Loucy (cell line): ENCODE data around the gene MTA1.
A peak's percentile ranks its signal among the peaks of the same experiment; 100 is the strongest.

Experiments
- H2AFZ ChIP-seq: fragments of 200-600 bp; sonication (generic); 2 replicates; pipeline ENCODE4 v1.6.0; 2016; ENCODE audit warnings: antibody characterized with exemption, mild to moderate bottlenecking, low read length, moderate library complexity
- H3F3A ChIP-seq: fragments of 200-600 bp; 2 replicates; pipeline ENCODE4 v1.6.0; 2016; ENCODE audit warnings: antibody characterized with exemption, low read depth, mild to moderate bottlenecking
- H3K27me3 ChIP-seq: fragments of 200-600 bp; sonication (generic); 2 replicates; pipeline ENCODE4 v1.6.1; 2014; ENCODE audit warnings: low read length, mild to moderate bottlenecking; ENCODE audit not compliant: insufficient read depth, poor library complexity, severe bottlenecking
- H3K36me3 ChIP-seq: fragments of 200-600 bp; sonication (generic); 2 replicates; pipeline ENCODE4 v1.6.1; 2016; ENCODE audit warnings: low read length; ENCODE audit not compliant: insufficient read depth
- H3K4me1 ChIP-seq: fragments of 200-600 bp; sonication (generic); 2 replicates; pipeline ENCODE4 v1.5.1; 2014; ENCODE audit warnings: low read length, mild to moderate bottlenecking; ENCODE audit not compliant: insufficient read depth, poor library complexity, severe bottlenecking
- H3K4me2 ChIP-seq: fragments of 200-600 bp; sonication (generic); 2 replicates; pipeline ENCODE4 v1.6.0; 2014; ENCODE audit warnings: antibody characterized with exemption, low read length, low read depth, mild to moderate bottlenecking; ENCODE audit not compliant: poor library complexity, severe bottlenecking
- H3K4me3 ChIP-seq: fragments of 200-600 bp; sonication (generic); 2 replicates; pipeline ENCODE4 v1.5.1; 2014; ENCODE audit warnings: low read length, mild to moderate bottlenecking, mixed read lengths; ENCODE audit not compliant: poor library complexity, severe bottlenecking
- H3K79me2 ChIP-seq: fragments of 200-600 bp; sonication (generic); 2 replicates; pipeline ENCODE4 v1.6.1; 2014; ENCODE audit warnings: low read length; ENCODE audit not compliant: insufficient read depth
- H3K9ac ChIP-seq: fragments of 200-600 bp; sonication (generic); 2 replicates; pipeline ENCODE4 v1.6.0; 2014; ENCODE audit warnings: mild to moderate bottlenecking, low read depth, low read length, moderate library complexity; ENCODE audit not compliant: poor library complexity, severe bottlenecking
- H3K9me2 ChIP-seq: fragments of 200-600 bp; sonication (generic); replicated peaks from 2 replicates; pipeline ENCODE4 v1.6.1; 2016; ENCODE audit warnings: low read depth, low read length, mixed read lengths
- H3K9me3 ChIP-seq: fragments of 200-600 bp; sonication (generic); 2 replicates; pipeline ENCODE4 v1.6.1; 2014; ENCODE audit warnings: mild to moderate bottlenecking, antibody characterized with exemption, low read length, low read depth; ENCODE audit not compliant: insufficient read depth
- H4K20me1 ChIP-seq: fragments of 200-600 bp; sonication (generic); 2 replicates; pipeline ENCODE4 v1.6.0; 2014; ENCODE audit warnings: antibody characterized with exemption, low read length, mild to moderate bottlenecking; ENCODE audit not compliant: insufficient read depth, poor library complexity, severe bottlenecking
- EZH2phosphoT487 ChIP-seq: fragments of 200-600 bp; IDR thresholded peaks from 2 replicates; pipeline ENCODE4 v1.6.1; 2018; ENCODE audit warnings: antibody characterized with exemption, mild to moderate bottlenecking, moderate library complexity, borderline replicate concordance
- TF ChIP-seq, protein P1 (sequence below): fragments of 200-600 bp; sonication (generic); conservative IDR thresholded peaks from 2 replicates; pipeline ENCODE4 v1.5.1; 2014; ENCODE audit warnings: mild to moderate bottlenecking, antibody characterized with exemption, low read length

Gene MTA1

GRCh38 chr14:105419195-105420091 lies at the start of gene MTA1:
TSS of gene MTA1 (plus strand) at chr14:105419827. CDS start at chr14:105420036, 209 bp downstream.
- Histone ChIP-seq H3K9ac (peak within 1 kb of the TSS; percentile 97), H3K4me2 (peak within 1 kb of the TSS; percentile 100), H3K9me2 (no peaks in the 10 kb centered on the region), H3K4me3 (peak within 1 kb of the TSS; percentile 91), H3K79me2 (peaks cover 57% of the 10 kb centered on the region), H4K20me1 (peaks cover 38% of the 10 kb centered on the region), H3F3A (no peaks in the 10 kb centered on the region), H3K36me3 (no peaks in the 10 kb centered on the region), H3K27me3 (no peaks in the 10 kb centered on the region), H3K4me1 (peaks cover 37% of the 10 kb centered on the region), H3K9me3 (no peaks in the 10 kb centered on the region), H2AFZ (peak within 1 kb of the TSS; percentile 82)
- TF ChIP-seq, protein P1, sequence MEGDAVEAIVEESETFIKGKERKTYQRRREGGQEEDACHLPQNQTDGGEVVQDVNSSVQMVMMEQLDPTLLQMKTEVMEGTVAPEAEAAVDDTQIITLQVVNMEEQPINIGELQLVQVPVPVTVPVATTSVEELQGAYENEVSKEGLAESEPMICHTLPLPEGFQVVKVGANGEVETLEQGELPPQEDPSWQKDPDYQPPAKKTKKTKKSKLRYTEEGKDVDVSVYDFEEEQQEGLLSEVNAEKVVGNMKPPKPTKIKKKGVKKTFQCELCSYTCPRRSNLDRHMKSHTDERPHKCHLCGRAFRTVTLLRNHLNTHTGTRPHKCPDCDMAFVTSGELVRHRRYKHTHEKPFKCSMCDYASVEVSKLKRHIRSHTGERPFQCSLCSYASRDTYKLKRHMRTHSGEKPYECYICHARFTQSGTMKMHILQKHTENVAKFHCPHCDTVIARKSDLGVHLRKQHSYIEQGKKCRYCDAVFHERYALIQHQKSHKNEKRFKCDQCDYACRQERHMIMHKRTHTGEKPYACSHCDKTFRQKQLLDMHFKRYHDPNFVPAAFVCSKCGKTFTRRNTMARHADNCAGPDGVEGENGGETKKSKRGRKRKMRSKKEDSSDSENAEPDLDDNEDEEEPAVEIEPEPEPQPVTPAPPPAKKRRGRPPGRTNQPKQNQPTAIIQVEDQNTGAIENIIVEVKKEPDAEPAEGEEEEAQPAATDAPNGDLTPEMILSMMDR, result no peak
- TF ChIP-seq EZH2phosphoT487, result no peak

DNA sequence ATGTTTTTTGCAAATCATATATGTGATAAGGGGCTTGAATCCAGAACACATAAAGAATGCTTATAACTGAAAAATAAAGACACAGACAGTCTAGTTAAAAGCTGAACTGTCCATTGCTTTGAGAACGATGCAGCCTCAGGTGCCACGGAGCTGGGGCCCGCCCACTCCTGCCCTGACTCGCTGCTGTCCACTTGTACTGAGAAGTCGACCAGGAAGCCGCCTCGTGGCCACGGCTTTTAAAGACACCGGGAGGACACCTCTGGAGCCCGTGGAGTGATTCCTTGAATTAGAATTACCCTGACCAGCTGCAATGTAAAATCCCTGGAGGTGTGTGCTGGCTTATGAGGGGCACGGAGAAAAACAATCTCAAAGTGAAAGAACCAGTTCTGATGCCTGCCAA lies 45.2 kb upstream of the MTA1 start:
- H3K4me1 ChIP-seq, result peaks cover 31% of the 10 kb centered on the region
- no peaks in the 10 kb centered on the region for H3K9me2 ChIP-seq
- H3K9ac ChIP-seq, result no peak overlapping the region
- H3K9me3 ChIP-seq, result no peaks in the 10 kb centered on the region
- no peaks in the 10 kb centered on the region for H3K36me3 ChIP-seq
- peaks cover 3% of the 10 kb centered on the region; the same call in 1 of the 2 replicates for H3F3A ChIP-seq
- no peak overlapping the region for H3K4me2 ChIP-seq
- no peaks in the 10 kb centered on the region; the same call in 1 of the 2 replicates for H3K79me2 ChIP-seq
- no peaks in the 10 kb centered on the region for H4K20me1 ChIP-seq
- H3K4me3 ChIP-seq, result no peak overlapping the region
- no peaks in the 10 kb centered on the region for H3K27me3 ChIP-seq
- no peak overlapping the region for H2AFZ ChIP-seq
- TF ChIP-seq, protein P1, result no peak
- TF ChIP-seq EZH2phosphoT487, result no peak

GRCh38 chr14:105375635-105376057 lies 44.0 kb upstream of the MTA1 start:
- no peaks in the 10 kb centered on the region for H3K9me2 ChIP-seq
- H3K36me3 ChIP-seq, result no peaks in the 10 kb centered on the region
- no peaks in the 10 kb centered on the region; the same call in 1 of the 2 replicates for H3K79me2 ChIP-seq
- no peaks in the 10 kb centered on the region for H3K27me3 ChIP-seq
- peak overlapping the region; percentile 8 for H3K4me3 ChIP-seq
- peak overlapping the region; percentile 0 for H3K9ac ChIP-seq
- H3F3A ChIP-seq, result peaks cover 3% of the 10 kb centered on the region; the same call in 1 of the 2 replicates
- H3K9me3 ChIP-seq, result no peaks in the 10 kb centered on the region
- peak overlapping the region; percentile 0; the same call in 1 of the 2 replicates for H2AFZ ChIP-seq
- peak overlapping the region; percentile 67 for H3K4me2 ChIP-seq
- TF ChIP-seq EZH2phosphoT487, result no peak
- TF ChIP-seq, protein P1, result no peak
- peaks cover 31% of the 10 kb centered on the region for H3K4me1 ChIP-seq
- no peaks in the 10 kb centered on the region for H4K20me1 ChIP-seq
